GM18520 (cell line): ENCODE results near the gene UBE2G1.
A peak's percentile ranks its signal among the peaks of the same experiment; 100 is the strongest.
"Not testable (repeated sequence)": the region's sequence is repeated elsewhere in the genome, so short reads cannot be mapped to it uniquely, and the experiment has no call there.

Experiments
- ATAC-seq: cut with Tn5 transposase; IDR thresholded peaks from one replicate; pipeline ENCODE4 v1.9.1; 2021; ENCODE audit not compliant: unreplicated experiment

UBE2G1 gene, protein sequence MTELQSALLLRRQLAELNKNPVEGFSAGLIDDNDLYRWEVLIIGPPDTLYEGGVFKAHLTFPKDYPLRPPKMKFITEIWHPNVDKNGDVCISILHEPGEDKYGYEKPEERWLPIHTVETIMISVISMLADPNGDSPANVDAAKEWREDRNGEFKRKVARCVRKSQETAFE

DNA sequence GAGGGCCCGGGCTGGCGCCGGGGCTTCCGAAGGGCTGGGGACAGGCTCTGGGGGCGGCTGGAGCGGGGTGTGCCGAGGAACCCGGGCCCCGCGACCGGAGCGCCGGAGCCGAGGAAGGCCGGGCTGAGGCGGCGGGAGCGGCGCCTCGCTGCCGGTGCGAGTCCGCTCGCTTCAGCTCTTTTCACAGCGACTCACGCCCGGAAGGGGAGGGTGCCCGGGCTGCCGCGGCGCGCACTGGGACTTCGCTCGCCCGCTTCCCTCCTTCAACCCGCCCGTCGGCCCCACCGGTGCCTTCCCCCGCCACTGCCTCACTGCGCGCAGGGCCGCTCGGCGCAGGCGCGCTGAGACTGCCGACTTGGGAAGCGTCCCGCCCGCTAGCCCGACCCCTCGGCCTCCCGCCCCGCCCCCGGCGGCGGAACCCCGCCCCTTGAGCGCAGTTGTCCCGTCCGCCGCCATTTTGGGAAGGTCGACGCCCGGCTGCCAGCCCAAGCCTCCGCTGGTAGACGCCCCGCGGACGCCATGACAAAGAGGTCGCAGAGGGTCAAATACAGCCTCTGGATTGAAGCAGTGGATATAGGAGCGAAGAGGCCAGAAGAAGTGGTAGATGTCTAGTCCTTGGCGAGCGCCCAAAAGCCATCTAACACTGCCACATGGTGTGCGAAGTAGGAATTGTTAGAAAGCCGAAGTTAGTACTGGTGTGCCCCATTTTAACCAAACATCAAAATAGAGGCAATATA lies at the start of gene UBE2G1:
Gene UBE2G1 (minus strand): TSS at position 349 of the 737 bp plus-strand sequence. CDS start 359 bp downstream, outside the sequence.
- ATAC-seq = peak; percentile 66

DNA sequence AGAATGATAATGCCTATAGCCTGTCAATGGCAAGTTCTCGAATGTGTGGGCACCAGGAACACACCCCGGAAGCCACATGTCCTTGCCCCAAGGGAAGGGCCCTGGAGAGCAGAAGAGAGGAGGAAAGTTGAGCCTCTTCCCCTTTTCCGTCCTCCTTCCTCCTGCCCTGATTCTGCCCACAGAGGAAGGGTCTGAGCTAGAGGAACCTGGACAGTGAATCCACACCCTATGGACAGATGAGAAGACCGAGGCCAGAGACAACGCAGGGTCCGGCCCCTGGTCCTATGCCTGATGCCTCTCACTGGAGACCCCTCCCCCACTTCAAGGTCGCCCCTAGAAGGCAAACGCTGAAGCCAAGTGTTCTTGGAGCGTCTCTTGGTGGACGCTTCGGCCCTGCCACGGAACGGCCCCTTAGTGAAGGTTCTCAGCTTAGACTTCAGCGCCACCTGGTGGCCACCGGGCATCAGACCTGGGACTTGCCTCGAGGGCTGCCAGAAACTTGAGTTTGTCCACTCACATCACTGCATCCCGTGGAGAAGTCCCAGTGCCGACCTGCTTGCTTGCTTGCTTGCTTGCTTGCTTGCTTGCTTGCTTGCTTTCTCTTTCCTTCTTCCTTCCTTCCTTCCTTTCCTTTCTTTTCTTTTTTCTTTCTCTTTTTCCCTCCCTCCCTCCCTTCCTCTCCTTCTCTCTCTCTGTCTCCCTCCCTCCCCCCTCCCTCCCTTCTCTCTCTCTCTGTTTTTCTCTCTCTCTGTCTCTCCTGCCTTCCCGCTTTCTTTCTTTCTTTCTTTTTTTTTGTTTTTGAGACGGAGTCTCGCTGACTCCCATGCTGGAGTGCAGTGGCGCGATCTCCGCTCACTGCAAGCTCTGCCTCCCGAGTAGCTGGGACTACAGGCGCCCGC lies 46.7 kb upstream of the UBE2G1 start:
- no peak for ATAC-seq

DNA sequence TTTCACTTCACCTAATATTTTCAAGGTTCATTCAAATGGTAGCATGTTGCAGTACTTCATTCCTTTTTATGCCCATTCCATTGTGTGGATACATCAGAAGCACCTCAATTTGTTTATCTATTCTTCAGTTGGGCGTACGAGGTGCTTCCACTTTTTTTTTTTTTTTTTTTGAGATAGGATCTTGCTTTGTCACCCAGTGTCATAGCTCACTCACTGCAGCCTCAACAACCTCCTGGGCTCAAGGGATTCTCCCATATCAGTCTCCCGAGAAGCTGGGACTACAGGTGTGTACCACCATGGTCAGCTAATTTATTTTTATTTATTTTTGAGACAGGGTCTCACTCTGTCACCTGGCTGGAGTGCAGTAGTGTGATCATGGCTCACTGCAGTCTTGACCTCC lies 44.7 kb upstream of the UBE2G1 start:
- ATAC-seq = no peak

DNA sequence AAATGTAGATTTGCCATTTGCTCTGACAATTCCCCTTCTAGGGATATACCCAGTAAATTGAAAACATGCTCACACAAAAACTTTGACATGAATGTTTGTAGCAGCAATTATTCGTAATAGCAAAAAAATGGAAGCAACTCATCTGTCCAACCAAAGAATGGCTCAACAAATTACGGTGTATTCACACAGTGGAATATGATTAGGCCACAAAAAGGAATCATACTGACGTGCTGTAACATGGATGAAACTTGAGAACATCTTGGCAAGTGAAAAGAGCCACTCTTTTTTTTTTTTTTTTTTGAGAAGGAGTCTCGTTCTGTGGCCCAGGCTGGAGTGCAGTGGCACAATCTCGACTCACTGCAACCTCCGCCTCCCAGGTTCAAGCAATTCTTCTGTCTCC lies 43.2 kb upstream of the UBE2G1 start:
- ATAC-seq = no peak

DNA sequence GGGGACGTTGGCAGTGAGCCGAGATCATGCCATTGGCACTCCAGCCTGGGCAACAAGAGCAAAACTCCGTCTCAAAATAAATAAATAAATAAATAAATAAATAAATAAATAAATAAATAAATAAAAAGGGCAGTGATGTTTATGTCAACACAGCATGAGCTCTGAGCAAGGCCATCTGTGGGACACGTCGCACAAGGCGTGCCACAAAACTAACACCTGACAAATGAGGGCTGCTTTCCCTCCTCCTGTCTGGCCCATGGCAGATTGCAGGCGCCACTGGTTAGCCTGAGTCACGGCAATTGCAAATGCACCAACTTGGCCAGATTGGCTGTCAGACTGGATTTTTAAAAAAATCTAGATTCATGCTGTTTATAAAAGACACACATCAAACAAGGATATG lies 41.4 kb upstream of the UBE2G1 start:
- ATAC-seq = no peak

DNA sequence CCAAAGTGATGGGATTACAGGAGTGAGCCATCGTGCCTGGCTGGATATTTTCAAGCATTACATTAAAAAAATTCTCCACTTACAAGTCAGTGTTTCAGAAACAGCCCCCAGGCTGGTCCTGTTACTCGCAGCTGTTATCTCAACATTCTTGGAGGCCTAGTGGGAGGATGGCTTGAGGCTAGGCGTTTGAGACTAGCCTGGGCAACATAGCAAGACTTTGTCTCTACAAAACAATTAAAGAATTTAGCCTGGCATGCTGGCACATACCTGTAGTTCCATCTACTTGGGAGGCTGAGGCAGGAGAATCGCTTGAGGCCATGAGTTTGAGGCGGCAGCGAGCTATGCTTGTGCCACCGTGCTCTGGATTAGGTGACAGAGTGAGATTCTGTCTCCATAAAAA lies 40.7 kb upstream of the UBE2G1 start:
- ATAC-seq = no peak

DNA sequence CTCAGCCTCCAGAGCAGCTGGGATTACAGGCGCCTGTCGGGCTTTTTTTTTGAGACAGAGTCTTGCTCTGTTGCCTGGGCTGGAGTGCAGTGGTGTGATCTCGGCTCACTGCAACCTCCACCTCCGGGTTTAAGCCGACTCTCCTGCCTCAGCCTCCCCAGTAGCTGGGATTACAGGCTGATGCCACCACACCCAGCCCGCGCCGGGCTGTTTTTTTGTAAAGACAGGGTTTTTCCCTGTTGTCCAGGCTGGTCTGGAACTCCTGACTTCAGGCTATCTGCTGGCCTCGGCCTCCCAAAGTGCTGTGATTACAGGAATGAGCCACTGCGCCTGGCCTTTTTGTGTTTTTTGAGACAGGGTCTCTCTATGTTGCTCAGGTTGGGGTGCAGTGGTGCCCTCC lies 39.9 kb upstream of the UBE2G1 start:
- no peak for ATAC-seq

DNA sequence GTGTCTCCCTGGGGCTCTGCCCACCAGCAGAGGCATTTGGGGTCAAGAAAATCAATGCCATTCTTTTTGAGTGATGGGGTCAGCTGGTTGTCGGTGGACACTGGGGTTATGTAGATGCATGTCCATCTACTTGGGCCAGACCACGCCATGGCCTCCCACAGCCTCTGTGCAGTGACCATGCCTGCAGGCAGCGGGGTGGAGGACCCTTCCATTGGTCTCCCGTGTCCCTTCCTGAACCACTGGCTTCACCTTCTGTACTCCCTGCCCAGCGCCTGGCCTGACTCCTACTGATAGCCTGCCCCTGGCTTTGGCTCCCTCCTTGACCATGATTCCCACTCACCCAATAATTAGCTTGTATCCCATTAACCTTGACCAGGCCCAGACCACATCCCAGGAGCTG lies 39.2 kb upstream of the UBE2G1 start:
- ATAC-seq = no peak

DNA sequence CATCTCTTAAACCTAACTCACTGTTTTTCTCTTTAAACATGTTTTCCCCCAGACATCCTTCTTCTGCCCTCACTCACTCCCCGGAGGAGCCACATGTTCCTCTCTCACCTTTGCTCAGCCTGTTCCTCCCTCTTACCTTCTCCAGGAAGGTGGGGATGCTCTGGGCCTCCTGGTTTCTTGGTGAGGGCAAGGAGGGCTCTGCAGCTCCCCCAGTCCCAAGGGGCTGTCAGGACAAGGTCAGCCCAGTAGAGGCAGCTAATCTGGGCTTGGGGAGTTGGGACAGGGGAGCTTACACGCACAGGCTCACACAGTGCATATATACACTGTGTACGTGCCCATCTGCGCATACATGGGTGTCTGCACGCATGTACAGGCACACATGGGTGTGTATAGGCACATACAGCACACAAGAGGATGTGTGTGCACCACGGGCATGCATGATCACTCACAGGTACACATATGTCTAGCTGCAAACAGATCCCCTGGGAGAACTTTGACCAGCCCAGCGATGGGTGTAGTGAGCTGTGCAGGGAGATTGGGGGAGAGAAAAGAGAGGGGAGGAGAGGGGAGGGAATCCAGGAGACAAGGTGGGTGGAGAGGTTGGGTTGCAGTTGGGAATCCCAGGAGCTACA lies 38.7 kb upstream of the UBE2G1 start:
- ATAC-seq = no peak

DNA sequence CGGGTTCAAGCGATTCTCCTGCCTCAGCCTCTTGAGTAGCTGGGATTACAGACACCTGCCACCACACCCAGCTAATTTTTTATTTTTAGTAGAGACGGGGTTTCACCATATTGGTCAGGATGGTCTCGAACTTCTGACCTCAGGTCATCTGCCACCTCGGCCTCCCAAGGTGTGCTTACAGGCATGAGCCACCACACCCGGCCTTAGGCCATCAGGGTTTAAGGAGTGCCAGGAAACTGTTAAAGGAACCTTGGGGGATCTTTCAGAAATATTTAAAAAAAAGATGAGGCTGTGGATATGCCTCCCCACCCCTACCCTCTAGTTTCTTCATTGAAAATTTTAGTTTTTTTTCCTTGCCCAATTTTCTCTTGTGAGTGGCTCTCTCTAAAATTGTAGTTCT lies 31.4 kb upstream of the UBE2G1 start:
- no peak for ATAC-seq

DNA sequence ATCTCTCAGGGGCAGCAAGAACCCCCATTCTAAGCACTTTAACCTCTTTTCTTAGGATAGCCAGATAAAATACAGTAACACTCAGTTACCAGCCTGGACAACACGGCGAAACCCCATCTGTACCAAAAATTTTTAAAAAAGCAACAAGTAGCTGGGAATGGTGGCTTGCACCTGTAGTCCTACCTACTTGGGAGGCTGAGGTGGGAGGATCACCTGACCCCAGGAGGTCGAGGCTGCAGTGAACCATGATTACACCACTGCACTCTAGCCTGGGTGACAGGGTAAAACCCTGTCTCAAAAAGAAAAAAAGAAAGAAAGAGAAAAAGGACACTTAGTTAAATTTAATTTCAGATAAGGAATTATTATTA lies 28.6 kb upstream of the UBE2G1 start:
- ATAC-seq = no peak

DNA sequence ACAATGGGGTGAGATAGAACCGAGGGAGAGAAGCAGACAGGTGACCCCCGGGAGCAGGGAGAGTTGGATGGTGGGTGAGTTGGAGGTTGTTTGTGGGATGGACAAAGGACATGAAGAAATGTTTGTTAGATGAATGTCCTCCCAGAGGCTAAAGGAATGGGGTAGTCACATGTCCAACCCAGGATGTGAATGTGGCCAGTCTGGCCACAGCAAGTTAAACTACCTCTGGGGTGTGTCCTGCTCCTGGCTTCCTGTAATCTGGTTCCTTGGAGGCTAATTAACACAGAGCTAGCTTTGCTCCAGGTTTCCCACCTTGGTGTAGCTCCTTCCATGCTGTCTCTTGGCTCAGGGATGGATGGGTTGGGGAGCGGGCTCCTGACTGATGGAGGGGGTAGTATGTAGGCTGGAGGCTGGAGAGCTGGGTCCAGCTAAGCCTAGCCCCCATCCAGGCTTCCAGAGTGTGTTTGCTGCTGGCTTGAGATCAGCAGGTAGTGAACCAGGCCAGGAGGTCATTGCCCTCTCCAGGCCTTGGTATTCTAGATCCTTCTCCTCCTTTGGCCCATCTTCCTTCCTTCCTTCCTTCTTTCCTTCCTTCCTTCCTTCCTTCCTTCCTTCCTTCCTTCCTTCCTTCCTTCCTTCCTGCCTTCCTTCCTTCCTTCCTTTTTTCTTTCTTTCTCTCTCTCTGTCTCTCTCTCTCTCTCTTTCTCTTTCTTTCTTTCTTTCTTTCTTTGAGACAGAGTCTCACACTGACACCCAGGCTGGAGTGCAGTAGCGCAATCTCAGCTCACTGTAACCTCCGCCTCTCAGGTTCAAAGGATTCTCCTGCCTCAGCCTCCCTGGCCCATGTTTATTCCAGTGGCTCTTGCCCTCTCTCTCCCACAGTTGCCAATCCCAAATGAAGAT lies 28.0 kb upstream of the UBE2G1 start:
- ATAC-seq = no peak

DNA sequence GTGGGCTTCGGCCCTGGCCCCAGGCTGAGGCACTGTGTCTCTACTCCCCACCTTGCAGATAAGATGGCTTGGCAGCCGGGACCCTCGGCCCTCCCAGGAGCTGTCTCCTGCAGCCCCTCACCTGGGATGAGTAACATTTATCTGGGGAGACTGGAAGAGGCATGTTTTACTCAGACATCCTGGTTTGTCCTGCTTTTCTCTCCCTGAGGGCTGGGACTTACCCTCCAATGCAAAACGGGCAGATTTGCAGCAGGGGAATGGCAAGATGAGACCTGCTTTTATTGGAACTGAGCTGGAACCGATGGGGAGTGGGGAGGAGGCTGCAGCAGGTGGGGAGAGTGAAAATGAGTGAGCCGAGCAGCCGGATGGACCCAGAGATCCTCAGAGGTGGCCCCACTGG lies 27.3 kb upstream of the UBE2G1 start:
- no peak for ATAC-seq

DNA sequence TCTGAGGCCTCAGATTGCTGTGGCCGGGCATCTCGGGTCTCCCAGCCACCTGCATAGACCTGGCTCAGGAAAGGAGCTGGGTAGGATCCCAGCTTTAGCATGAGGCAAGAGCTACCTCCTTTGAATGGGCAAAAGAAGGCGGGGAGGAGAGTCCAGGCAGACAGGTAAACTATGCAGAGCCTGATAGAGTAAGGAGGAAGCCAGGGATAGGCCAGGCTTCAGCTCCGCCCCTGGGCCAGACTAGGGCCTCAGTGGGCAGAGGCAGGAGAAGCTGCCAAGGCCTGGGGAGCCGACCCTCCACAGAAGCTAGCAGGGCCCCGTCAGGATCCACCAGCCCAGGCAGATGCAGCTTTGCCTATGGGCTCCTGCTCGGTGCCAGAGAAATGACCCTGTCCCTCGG lies 22.6 kb upstream of the UBE2G1 start:
- no peak for ATAC-seq

DNA sequence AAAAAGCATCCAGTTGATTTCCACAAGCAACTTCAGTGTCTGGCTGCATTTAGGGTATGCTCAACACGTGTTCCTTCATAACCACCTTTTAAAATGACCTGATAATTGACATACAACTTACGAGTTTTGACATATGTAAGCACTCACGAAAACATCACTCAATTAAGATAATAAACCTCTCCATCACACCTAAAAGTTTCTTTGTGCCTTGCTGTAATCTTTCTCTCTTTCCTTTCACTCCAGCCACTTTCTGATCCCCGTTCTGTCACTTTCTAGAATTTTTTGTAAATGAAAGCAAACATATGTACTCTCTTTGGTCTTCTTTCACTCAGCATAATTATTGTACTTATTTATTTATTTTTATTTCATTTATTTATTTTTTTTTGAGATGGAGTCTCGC lies 20.7 kb upstream of the UBE2G1 start:
- no peak for ATAC-seq

DNA sequence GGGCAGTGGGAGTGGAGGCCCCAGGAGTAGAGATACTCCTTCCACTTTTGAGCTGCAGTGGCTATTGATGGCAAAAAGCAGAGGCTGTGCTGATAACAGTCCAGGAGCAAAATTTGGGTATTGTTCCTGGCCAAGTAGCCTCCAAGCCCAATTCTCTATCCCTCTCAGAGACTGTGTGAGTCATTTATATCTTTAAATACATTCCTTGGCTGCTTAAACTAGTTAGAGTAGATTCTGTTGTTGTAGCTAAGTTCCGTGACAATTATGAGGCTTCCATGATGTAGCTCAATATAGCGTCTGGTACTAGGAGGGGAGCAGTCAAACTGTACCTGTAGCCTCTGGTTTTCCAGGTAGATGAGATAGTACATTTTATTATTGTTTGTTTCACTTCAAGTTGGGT lies 19.9 kb upstream of the UBE2G1 start:
- no peak for ATAC-seq

DNA sequence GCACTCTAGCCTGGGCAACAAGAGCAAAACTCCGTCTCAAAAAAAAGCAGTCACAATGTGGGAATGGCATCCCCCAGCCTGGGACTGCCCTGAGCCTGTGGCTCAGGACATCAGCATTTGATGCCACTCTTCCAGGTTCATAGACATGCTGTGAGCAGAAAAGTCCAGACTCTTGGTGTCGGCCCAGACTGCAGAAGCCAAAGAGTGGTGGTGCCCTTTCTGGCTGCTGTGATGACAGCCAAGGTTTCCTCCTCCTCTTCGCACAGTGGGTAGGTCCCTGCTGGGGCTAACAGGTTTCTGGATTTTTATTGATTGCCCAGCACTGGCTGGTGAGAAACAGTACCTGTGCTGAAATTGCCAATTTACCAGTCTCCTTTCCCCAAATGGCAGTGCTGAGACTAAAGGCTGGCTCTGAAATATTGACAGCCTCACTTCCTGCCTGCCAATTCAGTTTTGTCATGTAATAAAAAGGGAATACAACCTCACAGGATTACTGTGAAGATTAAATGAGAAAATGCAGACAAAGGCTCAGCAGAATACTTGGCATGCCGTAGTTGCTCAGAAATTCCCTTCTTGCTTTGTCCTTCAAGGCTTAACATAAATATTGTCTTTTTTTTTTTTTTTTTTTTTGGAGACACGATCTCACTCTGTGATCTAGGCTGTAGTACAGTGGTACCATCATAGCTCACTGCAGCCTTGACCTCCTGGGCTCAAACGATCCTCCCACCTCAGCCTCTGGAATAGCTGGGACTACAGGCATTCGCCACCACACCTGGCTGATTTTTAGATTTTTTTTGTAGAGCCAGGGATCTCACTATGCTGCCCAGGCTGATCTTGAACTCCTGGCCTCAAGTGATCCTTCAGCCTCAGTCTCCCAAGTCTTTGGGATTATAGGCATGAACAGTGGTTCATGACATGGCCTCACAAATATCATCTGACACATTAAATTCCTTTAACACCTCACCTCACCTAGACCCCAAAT lies 15.5 kb upstream of the UBE2G1 start:
- no peak for ATAC-seq

DNA sequence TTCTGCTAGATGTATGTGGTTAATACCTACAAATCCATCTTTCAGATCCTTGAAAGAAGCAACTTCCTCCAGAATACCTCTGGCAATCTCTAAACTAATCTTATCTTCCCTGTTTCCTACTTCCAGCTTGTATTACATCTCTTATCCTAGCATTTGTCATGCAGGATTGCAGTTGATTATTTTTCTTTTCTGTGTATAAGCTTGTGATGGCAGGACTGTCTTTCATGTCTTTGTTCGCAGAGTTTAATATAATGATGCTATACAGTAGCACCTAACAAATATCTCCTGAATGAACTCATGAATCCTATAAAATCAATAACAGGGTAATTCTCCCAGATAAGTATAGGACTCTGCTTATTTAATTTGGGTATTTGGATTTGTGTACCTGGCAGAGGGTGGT lies 12.2 kb upstream of the UBE2G1 start:
- no peak for ATAC-seq

DNA sequence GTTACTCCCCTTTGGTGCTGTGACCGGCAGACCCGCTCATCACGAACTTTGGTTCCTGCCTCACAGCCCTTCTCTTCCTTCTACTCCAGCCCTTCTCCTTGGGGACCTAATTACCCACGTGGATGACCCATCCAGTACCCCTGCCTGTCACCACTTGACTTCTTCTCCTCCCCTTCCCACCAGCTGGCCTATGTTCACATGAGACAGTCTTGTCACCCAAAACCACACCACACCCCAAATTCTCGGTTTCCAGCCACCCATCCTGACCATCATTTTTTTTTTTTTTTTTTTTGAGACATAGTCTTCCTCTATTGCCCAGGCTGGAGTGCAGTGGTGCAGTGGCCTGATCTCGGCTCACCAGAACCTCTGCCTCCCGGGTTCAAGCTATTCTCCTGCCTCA lies 10.8 kb upstream of the UBE2G1 start:
- not testable (repeated sequence) for ATAC-seq
